Peyer's patch (tissue), 4 donors: ENCODE measurements around the gene JAM2. TPM values are rescaled to one million over a fixed set of nuclear protein-coding genes. Genes with fewer than 3 reads are reported as not detected.

Experiments
- DNase-seq, 3 donors: peaks; one replicate each; pipeline ENCODE4 v3.0.0-alpha.2; 2017 to 2019
- H3K27ac ChIP-seq, 4 donors: fragments of 200-600 bp; sonication (generic); one replicate each; pipeline ENCODE4 v1.5.1; 2016 to 2019
- H3K27me3 ChIP-seq, 2 donors: fragments of 200-600 bp; sonication (generic); one replicate each; pipeline ENCODE4 v1.5.1; 2019
- H3K36me3 ChIP-seq, 3 donors: fragments of 200-600 bp; sonication (generic); one replicate each; pipeline ENCODE4 v1.5.1; 2016 to 2019
- H3K4me1 ChIP-seq, 4 donors: fragments of 200-600 bp; sonication (generic); one replicate each; pipeline ENCODE4 v1.5.1; 2016 to 2019
- H3K4me3 ChIP-seq, 4 donors: fragments of 200-600 bp; sonication (generic); 1 replicate in 3 of 4; 2 replicates in 1 of 4; pipeline ENCODE4 v1.5.1; 2016 to 2019; ENCODE audit warnings: mild to moderate bottlenecking in 1 of 4
- H3K9me3 ChIP-seq, 4 donors: fragments of 200-600 bp; sonication (generic); one replicate each; pipeline ENCODE4 v1.5.1; 2016 to 2019; ENCODE audit warnings: mild to moderate bottlenecking in 1 of 4
- POLR2A ChIP-seq, 2 donors: fragments of 450-650 bp; IDR thresholded peaks; one replicate each; pipeline ENCODE4 v1.5.1; 2017; ENCODE audit warnings: antibody characterized with exemption in 2 of 2, mild to moderate bottlenecking in 2 of 2, moderate library complexity in 2 of 2
- total RNA-seq, 4 donors: library from RNA; depleted of rRNA; stranded (reverse); fragments of >200 nt; gene quantifications; one replicate each; pipeline ENCODE4 v1.1.0, GENCODE V29; 2016
- TF ChIP-seq, protein P1 (sequence below), 6 experiments: fragments of 450-650 bp in 4 of 6; fragments of 200-600 bp in 2 of 6; sonication (generic) in 1 of 6; IDR thresholded peaks; one replicate each; pipeline ENCODE4 v1.5.1; 2017 to 2019; ENCODE audit warnings: antibody characterized with exemption in 6 of 6, mild to moderate bottlenecking in 3 of 6, moderate library complexity in 1 of 6

The JAM2 gene
- total RNA-seq, 4 donors from 2014 or later, result 4.2 to 23.1 (median 9.2) TPM

DNA sequence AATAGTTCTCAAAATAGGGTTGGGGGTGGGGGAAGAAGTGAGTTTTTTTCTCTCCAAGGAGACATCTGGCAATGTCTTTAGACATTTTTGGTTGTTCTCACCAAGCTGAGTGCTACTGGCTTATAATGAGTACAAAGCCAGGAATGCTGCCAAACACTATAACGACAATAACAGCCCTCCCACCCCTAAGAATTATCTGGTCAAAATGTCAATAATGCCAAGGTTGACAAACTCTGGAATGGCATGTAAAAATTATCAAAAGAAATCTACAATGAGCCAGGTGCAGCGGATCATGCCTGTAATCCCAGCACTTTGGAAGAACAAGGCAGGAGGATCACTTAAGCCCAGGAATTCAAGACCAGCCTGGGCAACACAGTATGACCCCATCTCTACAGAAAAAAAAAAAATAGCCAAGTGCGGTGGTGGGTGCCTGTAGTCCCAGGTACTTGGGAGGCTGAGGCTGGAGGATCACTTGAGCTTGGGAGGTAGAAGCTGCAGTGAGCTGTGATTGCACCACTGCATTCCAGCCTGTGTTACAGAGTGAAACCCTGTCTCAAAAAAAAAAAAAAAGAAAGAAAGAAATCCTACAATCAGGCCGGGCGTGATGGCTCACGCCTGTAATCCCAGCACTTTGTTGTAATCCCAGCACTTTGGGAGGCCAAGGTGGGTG is 93.2 kb downstream of the JAM2 start:
- peaks cover 0 to 35% (median 3%) of the 10 kb centered on the region in 4 donors for H3K4me1 ChIP-seq
- no peak for DNase-seq
- H3K4me3 ChIP-seq, result no peak overlapping the region
- H3K27ac ChIP-seq, result no peak overlapping the region
- H3K36me3 ChIP-seq, result peaks cover 0 to 31% (median 0%) of the 10 kb centered on the region in 3 donors
- H3K27me3 ChIP-seq, result no peaks in the 10 kb centered on the region
- H3K9me3 ChIP-seq, result no peaks in the 10 kb centered on the region
- TF ChIP-seq POLR2A (IDR thresholded peaks at IDR 0.05), result no peak
- TF ChIP-seq, protein P1, sequence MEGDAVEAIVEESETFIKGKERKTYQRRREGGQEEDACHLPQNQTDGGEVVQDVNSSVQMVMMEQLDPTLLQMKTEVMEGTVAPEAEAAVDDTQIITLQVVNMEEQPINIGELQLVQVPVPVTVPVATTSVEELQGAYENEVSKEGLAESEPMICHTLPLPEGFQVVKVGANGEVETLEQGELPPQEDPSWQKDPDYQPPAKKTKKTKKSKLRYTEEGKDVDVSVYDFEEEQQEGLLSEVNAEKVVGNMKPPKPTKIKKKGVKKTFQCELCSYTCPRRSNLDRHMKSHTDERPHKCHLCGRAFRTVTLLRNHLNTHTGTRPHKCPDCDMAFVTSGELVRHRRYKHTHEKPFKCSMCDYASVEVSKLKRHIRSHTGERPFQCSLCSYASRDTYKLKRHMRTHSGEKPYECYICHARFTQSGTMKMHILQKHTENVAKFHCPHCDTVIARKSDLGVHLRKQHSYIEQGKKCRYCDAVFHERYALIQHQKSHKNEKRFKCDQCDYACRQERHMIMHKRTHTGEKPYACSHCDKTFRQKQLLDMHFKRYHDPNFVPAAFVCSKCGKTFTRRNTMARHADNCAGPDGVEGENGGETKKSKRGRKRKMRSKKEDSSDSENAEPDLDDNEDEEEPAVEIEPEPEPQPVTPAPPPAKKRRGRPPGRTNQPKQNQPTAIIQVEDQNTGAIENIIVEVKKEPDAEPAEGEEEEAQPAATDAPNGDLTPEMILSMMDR (IDR thresholded peaks at IDR 0.05), result no peak

- Histone ChIP-seq H3K27me3 (no peaks in the 10 kb centered on the region), H3K4me3 (peak overlapping the region; percentile 88 to 97 (median 94)), H3K4me1 (peaks cover 0 to 40% (median 3%) of the 10 kb centered on the region in 4 donors), H3K27ac (peak overlapping the region; percentile 96 to 99 (median 98)), H3K36me3 (peaks cover 0 to 13% (median 0%) of the 10 kb centered on the region in 3 donors), H3K9me3 (no peaks in the 10 kb centered on the region)
- no peak for DNase-seq
- TF ChIP-seq, protein P1 (IDR thresholded peaks at IDR 0.05), result peak in 2 of 6 experiments; percentile 6 to 11
- no peak for TF ChIP-seq POLR2A (IDR thresholded peaks at IDR 0.05)
Observed at GRCh38 chr21:25733859-25734653, 95.0 kb downstream of the JAM2 start.

- no peaks in the 10 kb centered on the region for H3K9me3 ChIP-seq
- peaks cover 0 to 40% (median 3%) of the 10 kb centered on the region in 4 donors for H3K4me1 ChIP-seq
- H3K4me3 ChIP-seq, result peak overlapping the region; percentile 88 to 97 (median 94)
- peaks cover 0 to 8% (median 0%) of the 10 kb centered on the region in 3 donors for H3K36me3 ChIP-seq
- H3K27ac ChIP-seq, result peak overlapping the region; percentile 96 to 99 (median 98)
- no peaks in the 10 kb centered on the region for H3K27me3 ChIP-seq
- DNase-seq, result no peak
- TF ChIP-seq, protein P1 (IDR thresholded peaks at IDR 0.05), result no peak
- peak; percentile 87 to 91 for TF ChIP-seq POLR2A (IDR thresholded peaks at IDR 0.05)
Observed at GRCh38 chr21:25734654-25734903, 95.5 kb downstream of the JAM2 start.

DNA sequence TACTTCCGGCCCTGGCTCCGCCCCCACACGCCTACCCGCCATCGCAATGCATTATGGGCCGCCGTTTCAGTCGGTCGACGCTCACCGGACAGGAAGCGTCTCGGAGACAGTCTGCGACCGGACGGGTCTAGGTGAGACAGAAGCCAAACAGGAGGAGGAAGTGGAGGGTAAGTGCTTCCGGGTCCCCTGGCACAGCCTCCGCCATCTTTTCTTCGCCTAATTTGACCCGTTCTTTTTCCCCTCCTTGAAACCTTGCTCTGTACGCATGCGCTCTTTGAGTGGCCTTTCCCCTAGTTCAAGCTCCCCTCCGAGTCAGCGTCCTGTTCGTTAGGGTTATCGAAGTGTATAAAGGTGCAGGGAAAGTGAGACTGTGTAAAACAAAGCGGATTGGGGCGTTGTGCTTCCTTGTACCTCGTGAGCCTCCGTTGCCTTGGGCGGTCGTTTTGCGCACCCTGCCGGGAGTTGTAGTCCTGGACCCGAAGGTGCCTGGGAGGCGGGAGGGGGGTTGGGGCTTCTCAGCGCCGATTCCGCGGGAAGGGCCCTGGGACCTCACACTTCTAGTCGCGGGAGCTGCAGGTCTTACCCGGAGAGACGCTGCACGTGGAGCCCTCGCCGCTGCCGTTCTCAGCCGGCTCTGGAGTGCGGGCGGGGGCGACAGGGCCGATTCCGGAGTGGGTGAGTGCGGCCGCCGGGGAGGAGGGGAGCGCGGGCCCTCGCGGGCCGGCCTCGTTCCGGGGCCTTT is 96.0 kb downstream of the JAM2 start, which contains the start of the genes ATP5PF and GABPA:
Gene ATP5PF, minus strand, starts transcription at position 1 of the 742 bp plus-strand sequence. CDS start 5,110 bp downstream, outside the sequence.
Gene GABPA, plus strand, starts transcription at position 69 of the 742 bp plus-strand sequence. CDS start 6,627 bp downstream, outside the sequence.
- H3K27me3 ChIP-seq, result no peaks in the 10 kb centered on the region
- TF ChIP-seq POLR2A (IDR thresholded peaks at IDR 0.05), result peak; percentile 16 to 44
- TF ChIP-seq, protein P1 (IDR thresholded peaks at IDR 0.05), result peak in 2 of 6 experiments; percentile 20 to 37
- H3K27ac ChIP-seq, result peak within 1 kb of the TSS; percentile 96 to 99 (median 98)
- no peaks in the 10 kb centered on the region for H3K9me3 ChIP-seq
- H3K4me3 ChIP-seq, result peak within 1 kb of the TSS; percentile 88 to 97 (median 94)
- DNase-seq, result peak; percentile 97 to 99 (median 98)
- H3K4me1 ChIP-seq, result peaks cover 0 to 40% (median 3%) of the 10 kb centered on the region in 4 donors
- H3K36me3 ChIP-seq, result peaks cover 0 to 3% (median 0%) of the 10 kb centered on the region in 3 donors
